Ovary (tissue), 3 donors: ENCODE data around the gene RGS6.

Source experiments
- CTCF ChIP-seq, 3 donors: fragments of 450-650 bp in 2 of 3; fragments of 200-600 bp in 1 of 3; IDR thresholded peaks; one replicate each; pipeline versions ENCODE4 v1.5.1 to v1.8.0; 2016 to 2022; ENCODE audit warnings: antibody characterized with exemption in 3 of 3, mild to moderate bottlenecking in 1 of 3
- EP300 ChIP-seq: sonication (generic); formaldehyde crosslinking; IDR thresholded peaks from one replicate; pipeline ENCODE4 v1.6.1; 2017; ENCODE audit warnings: antibody characterized with exemption
- donor health status: DM: no; HTN: no; CAD: no.

- TF ChIP-seq CTCF (IDR thresholded peaks at IDR 0.05) (no peak), EP300 (no peak)
These were observed 376.8 kb downstream of the RGS6 start for GRCh38 chr14:72308967-72309485.
